ENCODE data around the gene INTS1. TPM values are rescaled to one million over a fixed set of nuclear protein-coding genes. Genes with fewer than 3 reads are reported as not detected.

The INTS1 gene
- polyA plus RNA-seq, 1 donor = 55.4 TPM

GRCh38 chr7:1511444-1512422 lies 7.5 kb upstream of the INTS1 start:
- no peak for DNase-seq

GRCh38 chr7:1510780-1511154 lies 6.6 kb upstream of the INTS1 start:
- DNase-seq = no peak

GRCh38 chr7:1509226-1509625 lies 5.0 kb upstream of the INTS1 start:
- no peak for DNase-seq

GRCh38 chr7:1508277-1508758 lies 4.1 kb upstream of the INTS1 start:
- no peak for DNase-seq

GRCh38 chr7:1505731-1506550 lies 1.8 kb upstream of the INTS1 start:
- peak; percentile 20 for DNase-seq

- DNase-seq = no peak
Measured at GRCh38 chr7:1503390-1503789, 799 bp downstream of the INTS1 start.

GRCh38 chr7:1502845-1503244 lies 1.3 kb downstream of the INTS1 start:
- DNase-seq = no peak

GRCh38 chr7:1501487-1502270 lies 2.5 kb downstream of the INTS1 start:
- no peak for DNase-seq

- DNase-seq = no peak
Measured at GRCh38 chr7:1500064-1500807, 4.0 kb downstream of the INTS1 start.

GRCh38 chr7:1499367-1500029 lies 4.7 kb downstream of the INTS1 start:
- no peak for DNase-seq

GRCh38 chr7:1498370-1499305 lies 5.6 kb downstream of the INTS1 start:
- no peak for DNase-seq

- no peak for DNase-seq
Measured at GRCh38 chr7:1497293-1497927, 6.8 kb downstream of the INTS1 start.

- no peak for DNase-seq
Measured at GRCh38 chr7:1496531-1497292, 7.5 kb downstream of the INTS1 start.

GRCh38 chr7:1495564-1496242 lies 8.5 kb downstream of the INTS1 start:
- DNase-seq = no peak

- DNase-seq = no peak
Measured at GRCh38 chr7:1494866-1495563, 9.2 kb downstream of the INTS1 start.

- no peak for DNase-seq
Measured at GRCh38 chr7:1494447-1494846, 9.7 kb downstream of the INTS1 start.

- no peak for DNase-seq
Measured at GRCh38 chr7:1493571-1493970, 10.6 kb downstream of the INTS1 start.

Data from left kidney (tissue), 2 donors.